Measurements from ENCODE around the gene PNRC1.
"Not testable (repeated sequence)": the region's sequence is repeated elsewhere in the genome, so short reads cannot be mapped to it uniquely, and the experiment has no call there.

Gene PNRC1

GRCh38 chr6:89059227-89059626 lies 21.3 kb upstream of the PNRC1 start:
- no peak for DNase-seq

DNA sequence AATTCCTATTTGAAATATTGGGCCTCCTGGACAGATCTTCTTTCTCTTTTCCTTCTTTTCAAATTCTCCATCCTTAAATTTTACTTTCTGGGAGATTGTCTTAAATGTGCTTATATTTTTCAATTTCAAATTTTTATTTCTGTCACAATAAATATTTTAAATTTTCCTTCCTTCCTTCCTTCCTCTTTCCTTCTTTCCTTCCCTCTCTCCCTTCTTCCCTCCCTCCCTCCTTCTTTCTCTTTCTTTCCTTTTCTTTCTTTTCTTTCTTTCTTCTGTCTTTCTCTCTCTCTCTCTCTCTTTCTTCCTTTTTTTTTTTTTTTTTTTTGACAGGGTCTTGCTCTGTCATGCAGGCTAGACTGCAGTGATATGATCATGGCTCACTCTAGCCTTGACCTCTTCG lies 16.7 kb upstream of the PNRC1 start:
- DNase-seq, result no peak

- not testable (repeated sequence) for DNase-seq
Measured at GRCh38 chr6:89064931-89065330, 15.6 kb upstream of the PNRC1 start.

DNA sequence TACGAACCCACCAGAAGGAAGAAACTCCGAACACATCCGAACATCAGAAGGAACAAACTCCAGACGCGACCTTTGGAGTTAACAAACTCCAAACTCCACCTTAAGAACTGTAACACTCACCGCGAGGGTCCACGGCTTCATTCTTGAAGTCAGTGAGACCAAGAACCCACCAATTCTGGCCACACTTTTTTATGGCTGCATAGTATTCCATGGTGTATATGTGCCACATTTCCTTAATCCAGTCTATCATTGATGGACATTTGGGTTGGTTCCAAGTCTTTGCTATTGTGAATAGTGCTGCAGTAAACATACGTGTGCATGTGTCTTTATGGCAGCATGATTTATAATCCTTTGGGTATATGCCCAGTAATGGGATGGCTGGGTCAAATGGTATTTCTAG lies 14.4 kb upstream of the PNRC1 start:
- DNase-seq, result not testable (repeated sequence)

- no peak for DNase-seq
Measured at GRCh38 chr6:89066940-89067646, 13.5 kb upstream of the PNRC1 start.

DNA sequence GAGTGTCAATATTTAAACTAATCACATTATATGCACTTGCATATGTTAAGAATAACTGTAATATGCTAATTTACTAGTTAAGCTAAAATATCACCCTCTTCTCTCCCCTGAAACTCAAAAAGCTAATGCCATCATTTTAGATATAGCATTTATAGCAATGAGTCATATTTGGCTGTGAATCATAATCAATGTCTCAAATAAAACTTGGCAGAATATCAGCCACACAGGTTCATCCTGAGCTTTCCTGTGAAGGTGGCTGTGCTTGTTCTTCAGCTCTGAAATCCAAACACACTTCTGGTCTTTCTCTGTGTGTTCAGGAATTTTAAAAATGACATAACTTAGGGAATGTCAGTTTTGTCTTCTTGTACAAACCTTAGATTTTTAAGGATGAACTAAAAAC lies 12.8 kb upstream of the PNRC1 start:
- no peak for DNase-seq

GRCh38 chr6:89068695-89069094 lies 11.9 kb upstream of the PNRC1 start:
- DNase-seq, result no peak

DNA sequence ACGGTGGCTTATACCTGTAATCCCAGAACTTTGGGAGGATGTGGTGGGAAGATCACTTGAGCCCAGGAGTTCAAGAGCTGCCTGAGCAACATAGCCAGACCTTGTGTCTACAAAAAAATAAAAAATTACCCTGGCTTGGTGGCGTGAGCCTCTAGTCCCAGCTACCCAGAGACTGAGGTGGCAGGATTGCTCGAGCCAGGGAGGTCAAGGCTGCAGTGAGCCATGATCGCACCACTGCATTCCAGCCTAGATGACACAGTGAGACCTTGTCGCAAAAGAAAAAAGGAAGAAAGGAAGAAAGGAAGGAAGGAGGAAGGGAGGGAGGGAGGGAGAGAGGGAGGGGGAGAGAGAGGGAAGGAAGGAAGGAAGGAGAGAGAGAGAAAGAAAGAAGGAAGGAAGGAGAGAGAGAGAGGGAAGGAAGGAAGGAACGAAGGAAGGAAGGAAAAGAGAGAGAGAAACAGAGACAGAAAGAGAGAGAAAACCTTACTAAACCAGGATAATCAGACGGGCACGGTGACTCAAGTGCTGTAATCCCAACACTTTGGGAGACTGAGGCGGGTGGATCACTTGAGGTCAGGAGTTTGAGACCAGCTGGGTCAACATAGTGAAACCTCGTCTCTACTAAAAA lies 10.9 kb upstream of the PNRC1 start:
- no peak for DNase-seq

DNA sequence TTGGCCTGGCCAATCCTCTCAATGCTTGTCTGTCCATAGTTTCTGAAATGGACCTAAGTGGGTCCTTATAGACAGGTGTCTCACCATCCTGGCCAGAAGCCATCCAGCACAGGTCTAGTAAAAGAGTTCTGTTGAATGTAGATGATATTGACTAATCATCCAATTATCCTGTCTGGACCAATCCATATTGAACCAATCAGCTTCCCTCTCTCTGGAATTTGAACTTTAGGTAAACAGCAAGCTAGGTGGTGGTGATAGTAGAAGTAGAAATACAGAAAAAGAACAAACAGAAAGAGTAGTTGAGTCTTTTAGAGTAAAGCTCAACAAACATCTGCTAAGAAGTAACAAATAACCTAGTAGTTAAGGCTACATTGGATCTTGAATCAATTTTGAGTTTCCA lies 9.5 kb upstream of the PNRC1 start:
- DNase-seq, result no peak

DNA sequence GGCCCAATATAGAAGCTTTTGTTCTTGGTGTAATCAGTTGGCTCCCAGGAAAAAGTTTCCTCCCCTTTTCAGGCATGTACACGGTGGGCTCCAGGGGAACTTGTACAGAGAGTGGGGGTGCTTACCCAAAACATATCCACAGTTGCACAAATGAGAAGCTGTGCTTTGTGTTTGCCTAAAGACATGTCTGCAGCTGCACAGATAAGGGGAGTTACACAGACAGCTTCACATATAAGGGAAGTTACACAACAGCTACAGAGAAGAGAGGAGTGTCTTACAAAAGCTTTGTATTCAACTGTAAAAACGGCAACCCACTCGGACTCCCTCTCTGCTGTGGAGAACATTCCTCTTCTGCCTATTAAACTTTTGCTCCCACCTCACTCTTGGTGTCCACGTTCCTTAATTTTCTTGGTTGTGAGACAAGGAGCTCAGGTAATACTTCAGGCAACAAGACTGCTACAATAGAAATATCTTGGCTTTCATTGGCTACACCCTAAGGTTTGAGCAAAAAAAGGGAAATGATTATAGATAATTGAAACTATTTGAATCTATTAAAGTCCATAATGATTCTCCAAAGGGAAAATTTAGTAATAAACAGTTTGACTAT lies 7.4 kb upstream of the PNRC1 start:
- DNase-seq, result peak; percentile 67

GRCh38 chr6:89073840-89074239 lies 6.7 kb upstream of the PNRC1 start:
- DNase-seq, result no peak

DNA sequence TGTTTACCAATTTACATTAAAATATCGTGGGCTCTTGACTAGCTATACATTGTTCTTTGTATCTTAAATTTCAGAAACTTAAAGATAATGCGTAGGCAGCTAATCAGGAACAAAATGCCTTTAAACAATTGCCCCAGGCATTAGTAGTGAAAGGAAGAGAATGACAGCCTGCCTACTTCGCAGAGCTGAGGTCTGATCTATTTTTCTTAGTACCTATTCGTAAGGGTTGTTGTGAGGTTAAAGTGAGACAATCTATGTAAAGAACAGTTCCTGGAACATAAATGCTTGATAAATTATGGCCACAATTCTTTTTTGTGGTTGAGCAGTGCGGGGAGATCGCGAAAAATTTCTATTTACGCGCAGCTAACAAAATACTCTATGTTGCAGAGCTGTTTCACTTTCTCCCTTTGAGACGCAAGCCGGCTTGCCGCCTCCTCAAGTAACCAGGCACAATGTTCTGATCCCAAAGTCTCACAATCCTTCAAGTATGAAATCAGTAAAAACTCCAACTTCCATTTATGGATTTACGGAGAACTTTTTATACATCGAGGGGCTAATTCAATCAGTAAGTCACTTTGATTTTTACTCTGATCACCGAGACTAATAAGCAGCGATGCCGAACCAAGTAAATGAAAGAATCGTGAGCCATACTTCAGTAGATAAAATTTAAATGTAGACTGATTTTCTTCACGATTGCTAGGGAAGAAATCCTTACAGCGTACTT lies 878 bp upstream of the PNRC1 start:
- peak; percentile 77 for DNase-seq

DNA sequence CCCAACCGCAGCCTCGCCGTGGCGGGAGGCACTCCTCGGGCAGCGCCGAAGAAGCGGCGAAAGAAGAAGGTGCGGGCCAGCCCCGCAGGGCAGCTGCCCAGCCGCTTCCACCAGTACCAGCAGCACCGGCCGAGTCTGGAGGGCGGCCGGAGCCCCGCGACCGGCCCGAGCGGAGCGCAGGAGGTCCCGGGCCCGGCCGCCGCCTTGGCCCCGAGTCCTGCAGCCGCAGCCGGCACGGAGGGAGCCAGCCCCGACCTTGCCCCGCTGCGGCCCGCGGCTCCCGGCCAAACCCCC lies 525 bp downstream of the PNRC1 start:
- no peak for DNase-seq

DNA sequence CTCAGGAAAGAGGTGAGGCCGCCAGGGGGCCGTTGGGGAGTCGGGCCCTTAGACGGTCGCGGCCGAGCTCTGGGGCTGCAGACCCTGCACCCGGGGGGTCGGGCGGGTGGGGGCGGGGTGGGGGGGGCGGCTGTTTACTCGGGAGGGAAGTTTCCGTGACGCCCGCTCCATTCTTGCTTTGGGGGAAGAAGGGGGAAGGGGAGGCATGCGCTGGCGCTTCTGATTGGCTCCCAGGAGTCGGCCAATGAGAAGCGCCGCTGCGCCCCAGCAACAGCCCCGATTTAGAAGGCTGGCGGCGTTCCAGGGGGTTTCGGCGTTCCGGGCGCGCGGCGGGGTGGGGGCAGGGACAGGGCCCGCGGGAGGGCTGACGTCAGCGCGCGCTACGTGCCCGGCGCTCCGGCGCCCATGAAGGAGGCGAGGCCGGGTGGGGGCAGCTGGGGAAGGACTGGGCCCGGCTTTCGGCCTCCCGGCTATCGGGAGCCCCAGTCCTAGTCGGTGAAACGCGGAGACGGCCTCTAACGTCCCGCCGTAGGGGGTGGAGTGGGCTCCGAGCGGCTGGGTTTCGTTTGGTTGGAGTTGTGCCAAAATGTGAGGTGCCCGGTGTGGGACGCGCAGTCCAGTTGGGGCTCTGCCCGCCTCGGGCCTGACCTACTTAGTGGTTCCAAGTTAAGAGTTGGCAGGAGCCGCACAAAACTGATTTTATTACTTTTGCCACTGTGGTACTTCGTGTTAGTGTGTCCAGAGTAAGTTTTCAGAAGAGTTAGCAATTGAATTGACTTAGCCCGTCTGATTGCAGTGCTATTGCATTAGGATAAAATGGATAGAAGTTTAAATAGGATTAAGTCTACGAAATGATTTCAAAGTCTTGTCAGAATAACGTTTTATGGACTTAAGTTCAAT lies 1.1 kb downstream of the PNRC1 start:
- peak; percentile 98 for DNase-seq

- peak; percentile 21 for DNase-seq
Measured at GRCh38 chr6:89082486-89082891, 1.9 kb downstream of the PNRC1 start.

DNA sequence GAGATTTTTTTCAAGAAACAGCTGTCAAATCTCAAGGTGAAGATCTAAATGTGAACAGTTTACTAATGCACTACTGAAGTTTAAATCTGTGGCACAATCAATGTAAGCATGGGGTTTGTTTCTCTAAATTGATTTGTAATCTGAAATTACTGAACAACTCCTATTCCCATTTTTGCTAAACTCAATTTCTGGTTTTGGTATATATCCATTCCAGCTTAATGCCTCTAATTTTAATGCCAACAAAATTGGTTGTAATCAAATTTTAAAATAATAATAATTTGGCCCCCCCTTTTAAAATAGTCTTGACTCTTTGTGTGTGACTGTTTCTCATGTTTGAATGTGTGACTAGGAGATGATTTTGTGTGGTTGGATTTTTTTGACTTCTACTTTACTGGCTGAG lies 4.0 kb downstream of the PNRC1 start:
- no peak for DNase-seq

DNA sequence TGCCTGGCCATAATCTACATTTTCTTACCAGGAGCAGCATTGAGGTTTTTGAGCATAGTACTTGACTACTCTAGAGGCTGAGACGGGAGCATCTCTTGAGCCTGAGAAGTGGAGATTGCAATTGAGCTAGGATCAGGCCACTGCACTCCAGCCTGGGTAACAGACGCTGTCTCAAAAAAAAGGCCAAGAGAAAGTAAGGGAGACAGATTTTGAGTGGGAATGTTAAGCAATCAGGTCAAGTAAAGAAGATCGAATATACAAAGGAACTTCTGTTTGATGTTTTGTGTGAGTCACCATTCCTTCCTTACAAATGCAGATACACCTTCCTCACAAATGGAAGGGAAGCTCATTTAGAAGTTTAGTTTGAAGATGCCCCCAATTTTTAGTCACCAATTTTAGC lies 4.4 kb downstream of the PNRC1 start:
- DNase-seq, result no peak

DNA sequence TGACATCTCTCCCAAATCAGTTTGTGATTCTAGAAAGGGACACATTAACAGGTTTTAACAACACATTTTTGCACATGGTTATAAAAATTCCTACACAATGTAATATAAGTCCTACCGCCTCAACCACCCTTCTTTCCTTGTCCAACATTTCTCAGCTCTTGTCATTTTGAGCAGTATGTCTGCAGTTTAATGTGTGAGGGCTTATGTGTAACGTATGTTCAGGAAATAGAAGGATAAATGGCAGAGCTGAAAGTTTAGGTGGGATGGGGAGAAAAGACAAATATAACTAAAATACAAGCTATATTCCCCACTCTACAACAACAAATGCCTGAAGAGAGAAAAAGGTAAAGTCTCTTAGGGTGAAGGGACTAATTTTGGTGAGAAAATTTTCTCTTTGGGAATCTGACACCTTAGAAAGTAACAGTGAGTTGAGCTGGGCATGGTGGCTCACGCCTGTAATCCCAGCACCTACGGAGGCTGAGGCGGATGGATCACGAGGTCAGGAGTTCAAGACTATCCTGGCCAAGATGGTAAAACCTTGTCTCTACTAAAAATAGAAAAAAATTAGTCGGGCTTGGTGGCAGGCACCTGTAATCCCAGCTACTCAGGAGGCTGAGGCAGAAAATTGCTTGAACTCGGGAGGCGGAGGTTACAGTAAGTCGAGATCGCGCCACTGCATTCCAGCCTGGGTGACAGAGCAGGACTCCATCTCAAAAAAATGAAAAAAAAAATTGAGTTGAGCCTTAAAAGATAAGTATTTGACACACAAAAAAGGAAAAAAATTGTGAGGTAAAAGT lies 5.1 kb downstream of the PNRC1 start:
- DNase-seq, result no peak

GRCh38 chr6:89087881-89088280 lies 7.3 kb downstream of the PNRC1 start:
- no peak for DNase-seq

DNA sequence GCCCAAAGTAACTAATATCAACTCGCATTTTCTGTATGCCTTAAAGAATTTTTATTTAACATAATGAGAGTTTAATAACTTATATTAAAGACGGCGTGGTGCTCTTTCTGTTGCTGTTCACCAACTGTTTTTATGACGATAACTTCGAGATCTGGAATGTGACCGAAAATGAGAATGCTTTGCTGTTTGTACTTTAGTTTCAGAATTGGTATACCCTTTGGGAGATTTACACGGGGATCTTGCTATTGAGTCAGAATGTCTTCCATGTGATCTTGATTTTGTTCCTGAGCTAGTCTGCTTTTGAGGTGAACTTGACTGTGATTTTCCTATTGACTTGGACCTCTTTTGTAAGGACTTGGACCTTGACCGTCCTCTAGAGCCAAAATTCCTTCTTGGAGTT lies 17.9 kb downstream of the PNRC1 start:
- DNase-seq, result no peak

DNA sequence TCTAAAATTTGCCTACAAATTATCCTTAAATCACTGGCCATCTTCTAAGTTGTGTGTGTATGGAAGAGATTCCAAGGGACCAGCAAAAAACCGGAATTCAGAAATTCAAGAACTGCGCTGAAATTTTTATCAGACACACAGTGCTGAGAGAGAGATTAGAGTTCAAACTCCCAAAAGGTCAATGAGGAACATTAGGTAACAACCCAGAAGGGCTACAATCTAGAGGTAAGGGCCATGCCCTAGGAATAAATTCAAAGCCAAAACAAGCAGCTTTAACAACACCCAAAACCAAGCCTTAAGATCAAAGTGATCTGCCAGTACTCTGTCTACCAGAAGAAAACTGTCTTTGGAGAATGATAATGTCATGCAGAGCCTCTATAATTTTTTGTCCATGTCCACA lies 19.6 kb downstream of the PNRC1 start:
- no peak for DNase-seq

DNA sequence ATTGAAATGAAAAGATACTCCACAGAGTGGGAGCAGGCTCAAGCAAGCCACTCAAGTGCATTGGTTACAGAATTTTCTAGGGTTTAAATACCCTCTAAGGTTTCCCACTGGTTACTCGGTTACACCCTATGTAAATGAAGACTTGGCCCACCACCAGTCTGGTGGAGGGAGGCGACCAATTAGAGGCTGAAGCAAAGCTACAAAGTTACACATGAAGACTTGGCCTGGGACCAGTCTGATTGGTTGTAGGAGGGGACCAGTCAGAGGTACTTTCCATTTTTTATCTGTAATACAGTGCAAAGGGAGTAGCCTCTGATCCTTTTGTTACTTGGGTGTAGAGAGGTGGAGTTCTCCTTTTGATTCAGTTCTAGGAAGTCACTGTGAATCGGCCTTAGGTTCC lies 29.7 kb downstream of the PNRC1 start:
- no peak for DNase-seq

All from midbrain (tissue), 1 donor.